Measurements from ENCODE around the gene FGFR4. TPM values are rescaled to one million over a fixed set of nuclear protein-coding genes. Genes with fewer than 3 reads are reported as not detected.
A peak's percentile ranks its signal among the peaks of the same experiment; 100 is the strongest.

Gene FGFR4
- total RNA-seq, 4 donors from 2014 or later, result 2.1 to 4.5 (median 3.8) TPM

DNA sequence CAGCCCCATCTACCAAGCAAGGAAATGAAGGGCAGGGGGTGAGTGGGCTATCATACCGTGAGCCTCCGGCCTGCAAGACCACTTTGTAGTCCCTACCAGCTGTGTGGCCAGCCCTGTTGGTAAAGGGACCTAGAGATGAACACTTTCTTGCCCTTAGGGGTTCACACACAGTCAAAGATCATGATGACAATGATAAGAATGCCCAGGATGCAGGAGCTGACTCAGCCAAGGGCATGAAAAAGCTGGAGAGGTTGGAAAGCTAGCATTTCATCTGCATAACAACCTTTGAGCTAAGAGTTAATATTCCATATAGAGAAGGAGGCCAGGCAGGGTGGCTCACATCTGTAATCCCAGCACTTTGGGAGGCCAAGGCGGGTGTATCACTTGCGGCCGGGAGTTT lies 19.2 kb upstream of the FGFR4 start:
- WGBS, result 93% methylated on average over 3 of the region's 5 CpGs
- no peak for DNase-seq (ENCODE audit: extremely low spot score)
- Histone ChIP-seq H3K4me1 (peaks cover 0 to 7% (median 5%) of the 10 kb centered on the region in 4 donors), H3K27ac (replicated peaks in 1 of 4) (no peak overlapping the region), H3K9me3 (no peaks in the 10 kb centered on the region), H3K27me3 (no peaks in the 10 kb centered on the region), H3K4me3 (no peak overlapping the region), H3K36me3 (peaks cover 16 to 73% (median 44%) of the 10 kb centered on the region in 4 donors)
- TF ChIP-seq, protein P1, sequence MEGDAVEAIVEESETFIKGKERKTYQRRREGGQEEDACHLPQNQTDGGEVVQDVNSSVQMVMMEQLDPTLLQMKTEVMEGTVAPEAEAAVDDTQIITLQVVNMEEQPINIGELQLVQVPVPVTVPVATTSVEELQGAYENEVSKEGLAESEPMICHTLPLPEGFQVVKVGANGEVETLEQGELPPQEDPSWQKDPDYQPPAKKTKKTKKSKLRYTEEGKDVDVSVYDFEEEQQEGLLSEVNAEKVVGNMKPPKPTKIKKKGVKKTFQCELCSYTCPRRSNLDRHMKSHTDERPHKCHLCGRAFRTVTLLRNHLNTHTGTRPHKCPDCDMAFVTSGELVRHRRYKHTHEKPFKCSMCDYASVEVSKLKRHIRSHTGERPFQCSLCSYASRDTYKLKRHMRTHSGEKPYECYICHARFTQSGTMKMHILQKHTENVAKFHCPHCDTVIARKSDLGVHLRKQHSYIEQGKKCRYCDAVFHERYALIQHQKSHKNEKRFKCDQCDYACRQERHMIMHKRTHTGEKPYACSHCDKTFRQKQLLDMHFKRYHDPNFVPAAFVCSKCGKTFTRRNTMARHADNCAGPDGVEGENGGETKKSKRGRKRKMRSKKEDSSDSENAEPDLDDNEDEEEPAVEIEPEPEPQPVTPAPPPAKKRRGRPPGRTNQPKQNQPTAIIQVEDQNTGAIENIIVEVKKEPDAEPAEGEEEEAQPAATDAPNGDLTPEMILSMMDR (IDR thresholded peaks at IDR 0.05), result no peak
- TF ChIP-seq EP300 (IDR thresholded peaks at IDR 0.05) (no peak), POLR2AphosphoS5 (IDR thresholded peaks at IDR 0.05) (no peak), POLR2A (IDR thresholded peaks at IDR 0.05; ENCODE audit: low read depth) (no peak)
- intact Hi-C loops (cut with DNase I), result no loop called here

DNA sequence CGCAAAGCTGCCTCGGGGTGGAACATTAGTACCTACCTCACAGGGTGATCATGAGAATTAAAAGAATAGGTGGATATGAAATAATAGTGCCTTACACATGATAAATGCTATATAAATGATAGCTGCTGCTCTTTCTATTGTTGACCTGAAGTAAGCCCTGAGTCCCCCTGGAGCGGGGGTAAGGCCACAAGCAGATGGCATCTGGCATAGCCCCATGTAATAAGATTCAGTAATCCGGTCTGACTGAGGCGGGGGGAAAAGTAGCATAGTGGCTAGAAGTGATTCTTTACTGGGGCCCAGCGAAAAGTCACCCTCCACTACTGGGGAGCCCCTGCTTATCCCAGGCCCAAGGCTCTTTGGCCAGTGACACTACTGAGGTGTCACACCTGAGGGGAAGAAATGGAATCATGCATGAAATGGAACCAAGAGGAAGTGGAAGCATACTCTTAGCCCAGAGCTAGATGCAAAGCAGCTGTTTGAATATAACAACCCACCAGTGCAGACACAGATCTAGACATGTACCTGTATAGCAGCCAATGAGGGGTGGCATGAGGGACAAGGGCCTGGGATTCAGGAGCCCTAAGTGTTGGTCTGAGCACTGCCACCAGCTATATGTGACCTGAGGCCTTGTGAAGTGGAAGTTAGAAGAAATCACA lies 16.1 kb upstream of the FGFR4 start:
- H3K27me3 ChIP-seq, result no peaks in the 10 kb centered on the region
- intact Hi-C loops (cut with DNase I), result no loop called here
- no peak overlapping the region for H3K4me3 ChIP-seq
- 98% methylated on average over 5 of the region's 6 CpGs for WGBS
- TF ChIP-seq POLR2AphosphoS5 (IDR thresholded peaks at IDR 0.05), result no peak
- TF ChIP-seq POLR2A (IDR thresholded peaks at IDR 0.05; ENCODE audit: low read depth), result no peak
- TF ChIP-seq, protein P1 (IDR thresholded peaks at IDR 0.05), result no peak
- no peak for TF ChIP-seq EP300 (IDR thresholded peaks at IDR 0.05)
- no peak for DNase-seq (ENCODE audit: extremely low spot score)
- no peaks in the 10 kb centered on the region for H3K9me3 ChIP-seq
- peaks cover 0 to 7% (median 5%) of the 10 kb centered on the region in 4 donors for H3K4me1 ChIP-seq
- H3K27ac ChIP-seq (replicated peaks in 1 of 4), result no peak overlapping the region
- peaks cover 0 to 44% (median 13%) of the 10 kb centered on the region in 4 donors for H3K36me3 ChIP-seq

DNA sequence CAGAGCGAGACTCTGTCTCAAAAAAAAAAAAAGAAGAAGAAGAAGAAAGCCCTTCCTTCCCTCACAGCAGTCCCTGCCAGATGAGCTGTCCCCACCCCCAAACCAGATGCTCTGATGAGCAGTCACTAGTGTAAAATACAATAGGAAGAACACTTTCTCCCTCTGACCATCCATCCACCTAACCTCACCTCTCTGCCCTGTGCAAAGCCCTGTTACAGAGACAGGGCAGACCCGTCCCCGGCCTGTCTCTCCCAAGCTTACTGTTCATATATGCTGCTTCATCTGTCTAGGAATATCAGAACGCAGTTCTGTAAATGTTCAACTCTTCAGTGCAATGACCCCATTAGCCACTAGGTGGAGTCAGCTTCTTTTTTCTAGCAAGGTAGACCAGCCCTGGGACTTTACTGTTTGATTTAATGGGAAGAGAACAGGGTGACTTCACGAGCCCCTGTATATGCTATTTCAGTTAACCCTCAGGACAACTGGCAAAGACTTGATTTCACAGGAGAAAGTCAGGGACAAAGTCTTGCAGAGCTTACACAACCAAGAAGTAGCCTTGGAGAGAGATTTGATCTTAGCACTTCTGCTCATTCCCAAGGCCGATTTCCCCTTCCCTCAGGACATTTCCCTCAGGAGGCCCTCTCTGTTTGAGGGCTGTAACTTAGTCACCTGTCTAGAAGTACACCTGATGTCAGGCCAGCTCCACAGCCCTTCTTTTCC lies 14.9 kb upstream of the FGFR4 start:
- DNase-seq (ENCODE audit: extremely low spot score), result no peak

DNA sequence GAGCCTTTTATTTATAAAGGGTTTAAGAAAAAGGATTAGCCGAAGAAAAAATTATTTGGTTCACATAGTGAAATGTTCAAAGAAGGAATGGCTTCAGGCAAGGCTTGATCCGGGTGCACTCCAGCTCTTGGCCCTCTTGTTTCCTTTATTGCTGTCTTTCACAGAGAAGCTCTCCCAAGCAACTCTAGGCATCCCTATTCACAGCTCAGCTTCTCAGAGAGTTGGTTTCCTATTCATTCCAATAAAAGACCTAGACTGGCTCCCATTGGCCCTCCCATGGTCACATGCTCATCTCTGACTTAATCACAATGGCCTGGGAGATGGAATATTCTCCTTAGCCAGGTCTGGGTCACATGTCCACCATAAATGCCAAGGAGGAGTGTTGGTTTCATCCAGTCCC lies 9.4 kb upstream of the FGFR4 start:
- H3K27me3 ChIP-seq, result no peaks in the 10 kb centered on the region

More for the DNA sequence above, 14.9 kb upstream of the FGFR4 start:
- Histone ChIP-seq H3K36me3 (peaks cover 0 to 35% (median 2%) of the 10 kb centered on the region in 4 donors), H3K4me1 (peaks cover 0 to 7% (median 5%) of the 10 kb centered on the region in 4 donors), H3K9me3 (no peaks in the 10 kb centered on the region), H3K27ac (replicated peaks in 1 of 4) (no peak overlapping the region), H3K27me3 (no peaks in the 10 kb centered on the region), H3K4me3 (no peak overlapping the region)
- WGBS, result 21% methylated on average over 6 of the region's 6 CpGs
- intact Hi-C loops (cut with DNase I), result loop anchor here (2.0 kb wide), 1 partner anchor 39 kb away; no protein-coding TSS in a partner anchor
- TF ChIP-seq, protein P1 (IDR thresholded peaks at IDR 0.05), result peak; percentile 82 to 89 (median 84)
- TF ChIP-seq POLR2AphosphoS5 (IDR thresholded peaks at IDR 0.05), result no peak

More for the DNA sequence above, 9.4 kb upstream of the FGFR4 start:
- WGBS, result 97% methylated on average over 2 of the region's 2 CpGs
- H3K36me3 ChIP-seq, result peaks cover 0 to 5% (median 0%) of the 10 kb centered on the region in 4 donors
- TF ChIP-seq, protein P1 (IDR thresholded peaks at IDR 0.05), result no peak
- no peak for TF ChIP-seq EP300 (IDR thresholded peaks at IDR 0.05)
- H3K4me3 ChIP-seq, result no peak overlapping the region
- intact Hi-C loops (cut with DNase I), result no loop called here
- DNase-seq (ENCODE audit: extremely low spot score), result no peak
- H3K9me3 ChIP-seq, result no peaks in the 10 kb centered on the region
- H3K27ac ChIP-seq (replicated peaks in 1 of 4), result no peak overlapping the region
- H3K4me1 ChIP-seq, result no peaks in the 10 kb centered on the region

All from esophagus muscularis mucosa (tissue), 4 donors.